ENCODE results near the gene CREBZF.
"Not testable (repeated sequence)": the region's sequence is repeated elsewhere in the genome, so short reads cannot be mapped to it uniquely, and the experiment has no call there.

Gene CREBZF

DNA sequence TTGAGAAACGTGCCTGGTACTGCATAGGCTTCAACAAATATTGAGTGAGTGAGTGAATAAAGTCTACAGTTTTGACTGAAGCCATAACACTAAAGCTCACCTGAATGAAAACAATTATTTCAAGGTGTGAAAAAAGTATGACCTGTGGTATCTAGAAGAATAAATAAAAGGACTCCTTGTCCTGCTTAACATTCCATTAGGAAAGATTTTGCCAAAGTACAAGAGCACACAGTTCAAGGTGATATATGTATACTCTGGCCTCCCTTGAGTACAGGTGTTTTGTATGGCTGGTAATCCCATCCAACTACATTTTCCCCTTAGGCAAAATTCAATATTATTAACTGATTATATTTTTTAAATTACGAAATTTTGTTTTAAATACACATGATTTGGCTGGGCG, 1.8 kb upstream of the CREBZF start:
- H3K27me3 ChIP-seq (ENCODE audit: control insufficient read depth in 1 of 2, insufficient read depth in 2 of 2, low read length in 2 of 2) = no peaks in the 10 kb centered on the region
- H3K36me3 ChIP-seq (ENCODE audit: insufficient read depth, low read length) = peaks cover 9% of the 10 kb centered on the region

DNA sequence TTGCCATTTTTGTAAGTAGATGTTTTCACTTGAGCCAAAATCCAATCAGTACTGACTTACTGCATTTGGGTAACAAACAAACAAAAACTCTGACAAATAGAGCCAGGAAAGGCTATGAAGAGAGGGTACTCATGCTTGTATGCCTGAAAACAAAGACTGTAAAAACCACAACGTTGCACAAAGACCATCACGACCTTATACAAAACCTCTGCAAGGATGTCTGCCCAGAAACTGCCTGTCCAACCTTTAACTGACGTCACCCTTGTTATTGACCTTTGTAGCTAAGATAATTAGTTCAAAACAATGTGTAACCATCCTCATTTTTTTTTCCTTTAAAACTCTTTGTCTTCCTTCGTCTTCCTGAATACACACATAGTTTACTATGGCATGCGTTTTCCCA, 804 bp upstream of the CREBZF start:
- Histone ChIP-seq H3K4me1 (ENCODE audit: insufficient read depth, low read length) (peaks cover 29% of the 10 kb centered on the region), H3K27ac (ENCODE audit: low read depth, low read length) (no peak overlapping the region), H3K4me3 (ENCODE audit: low read depth in 1 of 2, low read length in 2 of 2) (peak overlapping the region in 1 of 2 donors; percentile 82), H3K9ac (ENCODE audit: low read length) (no peak overlapping the region), H3K27me3 (ENCODE audit: control insufficient read depth in 1 of 2, insufficient read depth in 2 of 2, low read length in 2 of 2) (no peaks in the 10 kb centered on the region), H3K9me3 (ENCODE audit: low read length) (no peaks in the 10 kb centered on the region), H3K36me3 (ENCODE audit: insufficient read depth, low read length) (peaks cover 14% of the 10 kb centered on the region)

More for the DNA sequence above, 1.8 kb upstream of the CREBZF start:
- no peak overlapping the region for H3K4me3 ChIP-seq (ENCODE audit: low read depth in 1 of 2, low read length in 2 of 2)
- no peak overlapping the region for H3K27ac ChIP-seq (ENCODE audit: low read depth, low read length)
- no peaks in the 10 kb centered on the region for H3K9me3 ChIP-seq (ENCODE audit: low read length)
- H3K9ac ChIP-seq (ENCODE audit: low read length) = no peak overlapping the region
- peaks cover 20% of the 10 kb centered on the region for H3K4me1 ChIP-seq (ENCODE audit: insufficient read depth, low read length)

DNA sequence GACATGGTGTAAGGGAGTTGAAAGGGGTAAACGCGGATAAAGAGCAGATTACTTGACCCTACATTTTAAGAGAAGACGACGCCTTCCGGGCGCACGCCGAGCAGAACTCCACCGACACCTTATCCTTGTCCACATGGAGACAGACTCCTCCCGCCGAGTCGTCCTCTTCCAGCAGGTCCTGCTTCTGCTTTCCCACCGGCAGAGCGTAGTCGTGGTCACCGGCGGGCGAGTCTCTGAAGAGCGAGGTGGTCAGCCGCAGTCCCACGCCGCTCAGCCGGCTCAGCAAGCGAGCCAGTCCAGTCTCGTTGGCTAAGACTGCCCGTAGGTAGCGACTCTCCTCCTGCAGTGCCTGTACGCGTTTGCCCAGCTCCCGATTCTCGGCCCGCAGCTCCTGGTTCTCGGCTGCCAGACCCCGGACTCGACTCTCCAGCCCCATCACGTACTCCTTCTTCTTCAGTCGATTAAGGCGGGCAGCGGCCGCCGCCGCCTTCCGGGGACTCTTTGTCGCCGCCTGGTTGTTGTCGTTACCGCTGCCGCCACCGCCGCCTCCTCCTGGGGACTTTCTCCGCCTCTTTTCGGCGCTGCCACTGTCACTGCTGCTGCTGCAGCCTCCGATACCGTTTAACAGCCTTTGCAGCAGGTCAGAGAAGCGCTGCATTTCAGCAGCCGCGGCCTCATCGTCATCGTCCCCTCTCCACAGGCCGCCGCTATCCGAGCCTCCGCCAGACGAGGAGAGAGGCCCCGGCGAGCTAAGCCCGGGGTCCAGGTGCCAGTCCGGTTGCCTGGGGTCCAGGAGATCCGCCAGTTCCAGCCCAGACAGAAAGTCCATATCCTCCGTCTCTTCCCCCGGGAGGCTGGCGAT, 945 bp downstream of the CREBZF start:
- H3K4me1 ChIP-seq (ENCODE audit: insufficient read depth, low read length) = peaks cover 46% of the 10 kb centered on the region
- H3K27ac ChIP-seq (ENCODE audit: low read depth, low read length) = peak overlapping the region; percentile 93
- H3K36me3 ChIP-seq (ENCODE audit: insufficient read depth, low read length) = peaks cover 23% of the 10 kb centered on the region
- H3K27me3 ChIP-seq (ENCODE audit: control insufficient read depth in 1 of 2, insufficient read depth in 2 of 2, low read length in 2 of 2) = no peaks in the 10 kb centered on the region
- peak overlapping the region; percentile 77 to 82 for H3K4me3 ChIP-seq (ENCODE audit: low read depth in 1 of 2, low read length in 2 of 2)
- H3K9me3 ChIP-seq (ENCODE audit: low read length) = no peaks in the 10 kb centered on the region
- H3K9ac ChIP-seq (ENCODE audit: low read length) = peak overlapping the region; percentile 69

DNA sequence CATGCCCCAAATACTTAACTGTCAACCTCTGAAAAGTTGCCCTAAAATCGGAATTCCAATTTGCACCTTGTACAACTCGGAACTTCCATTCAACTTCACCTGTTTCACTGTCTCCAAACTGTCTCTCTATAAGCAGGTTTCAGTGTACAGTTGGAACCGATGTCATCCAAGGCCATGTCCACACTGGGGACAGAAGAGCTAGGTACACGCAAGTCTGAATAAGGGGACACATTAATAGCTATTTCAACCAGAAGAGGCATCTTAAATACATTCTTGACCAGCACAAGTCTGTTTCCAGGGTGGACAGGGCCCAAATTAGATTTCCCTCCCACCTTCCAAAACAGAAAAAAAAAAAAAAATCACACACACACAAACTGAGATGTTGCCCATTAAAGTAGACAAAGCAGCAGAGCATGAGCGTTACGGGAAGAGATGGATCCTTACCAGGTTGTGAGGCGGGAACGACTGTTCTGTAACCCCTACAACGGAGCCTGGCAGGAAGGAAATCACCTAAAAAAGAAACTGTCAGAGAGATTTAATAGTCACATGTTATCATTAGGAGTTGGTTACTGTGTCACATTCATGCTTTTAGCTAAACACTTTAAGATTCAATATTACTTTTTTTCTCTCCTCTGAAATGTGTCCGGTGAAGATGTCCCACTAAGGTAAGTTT, 1.7 kb downstream of the CREBZF start:
- no peaks in the 10 kb centered on the region for H3K27me3 ChIP-seq (ENCODE audit: control insufficient read depth in 1 of 2, insufficient read depth in 2 of 2, low read length in 2 of 2)
- H3K9me3 ChIP-seq (ENCODE audit: low read length) = no peaks in the 10 kb centered on the region
- H3K27ac ChIP-seq (ENCODE audit: low read depth, low read length) = peak overlapping the region; percentile 93
- H3K36me3 ChIP-seq (ENCODE audit: insufficient read depth, low read length) = peaks cover 23% of the 10 kb centered on the region
- peak overlapping the region; percentile 77 to 82 for H3K4me3 ChIP-seq (ENCODE audit: low read depth in 1 of 2, low read length in 2 of 2)
- H3K9ac ChIP-seq (ENCODE audit: low read length) = peak overlapping the region; percentile 69
- H3K4me1 ChIP-seq (ENCODE audit: insufficient read depth, low read length) = peaks cover 53% of the 10 kb centered on the region

DNA sequence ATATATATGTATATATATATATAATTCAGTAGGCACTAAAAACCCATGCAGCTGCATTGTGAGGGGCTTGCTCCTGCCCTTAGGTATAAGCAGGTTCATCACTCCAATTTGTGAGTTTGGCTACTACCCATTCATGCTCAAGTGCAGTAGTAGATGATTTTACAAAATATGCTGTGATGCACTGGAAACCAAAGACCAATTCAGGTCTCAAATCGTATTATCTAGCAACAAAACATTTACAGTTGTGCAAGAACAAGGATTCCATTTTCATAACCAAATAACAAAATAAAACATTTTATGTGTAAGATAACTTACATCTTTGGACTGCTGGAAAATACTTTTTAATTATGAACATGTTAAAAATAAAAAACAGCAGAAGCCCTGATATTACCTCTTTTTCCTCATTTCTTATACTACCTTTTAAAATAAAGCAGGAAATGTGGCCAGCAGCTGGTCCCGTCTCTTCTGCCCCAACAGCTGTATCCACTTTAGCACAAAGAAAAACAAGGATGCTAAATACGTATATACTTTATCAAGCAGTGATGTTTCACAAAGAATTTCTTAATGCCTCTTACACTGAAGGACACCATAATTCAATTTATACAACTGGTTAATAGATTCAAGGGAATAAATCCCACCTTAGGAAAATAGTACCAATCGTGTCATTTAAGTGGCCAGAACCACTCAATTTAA, 2.8 kb downstream of the CREBZF start:
- Histone ChIP-seq H3K36me3 (ENCODE audit: insufficient read depth, low read length) (peaks cover 29% of the 10 kb centered on the region), H3K4me3 (ENCODE audit: low read depth in 1 of 2, low read length in 2 of 2) (peak overlapping the region in 1 of 2 donors; percentile 32), H3K9me3 (ENCODE audit: low read length) (no peaks in the 10 kb centered on the region), H3K9ac (ENCODE audit: low read length) (peak overlapping the region; percentile 39), H3K27me3 (ENCODE audit: control insufficient read depth in 1 of 2, insufficient read depth in 2 of 2, low read length in 2 of 2) (no peaks in the 10 kb centered on the region), H3K27ac (ENCODE audit: low read depth, low read length) (no peak overlapping the region), H3K4me1 (ENCODE audit: insufficient read depth, low read length) (peaks cover 60% of the 10 kb centered on the region)

DNA sequence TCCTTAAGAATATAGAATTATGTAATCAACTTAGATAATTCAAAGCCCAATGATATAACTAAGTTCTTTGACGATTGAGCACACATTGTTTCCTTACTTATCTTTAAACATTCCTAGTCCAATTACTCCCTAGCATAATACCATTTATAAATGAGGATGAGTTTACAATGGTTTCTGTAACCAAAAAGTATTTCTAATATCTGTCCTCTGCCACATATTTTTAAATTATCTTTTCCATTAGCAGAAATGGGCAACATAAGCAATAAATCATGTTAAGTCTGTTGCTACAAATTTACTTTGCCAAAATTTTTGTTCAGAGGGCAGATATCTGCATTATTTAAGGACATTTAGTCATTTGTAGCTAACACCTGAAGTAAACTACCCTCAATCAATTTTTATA, 6.7 kb downstream of the CREBZF start:
- Histone ChIP-seq H3K4me3 (ENCODE audit: low read depth in 1 of 2, low read length in 2 of 2) (no peak overlapping the region), H3K27ac (ENCODE audit: low read depth, low read length) (no peak overlapping the region), H3K9me3 (ENCODE audit: low read length) (no peaks in the 10 kb centered on the region), H3K27me3 (ENCODE audit: control insufficient read depth in 1 of 2, insufficient read depth in 2 of 2, low read length in 2 of 2) (no peaks in the 10 kb centered on the region), H3K9ac (ENCODE audit: low read length) (no peak overlapping the region), H3K4me1 (ENCODE audit: insufficient read depth, low read length) (peaks cover 51% of the 10 kb centered on the region), H3K36me3 (ENCODE audit: insufficient read depth, low read length) (peaks cover 34% of the 10 kb centered on the region)

DNA sequence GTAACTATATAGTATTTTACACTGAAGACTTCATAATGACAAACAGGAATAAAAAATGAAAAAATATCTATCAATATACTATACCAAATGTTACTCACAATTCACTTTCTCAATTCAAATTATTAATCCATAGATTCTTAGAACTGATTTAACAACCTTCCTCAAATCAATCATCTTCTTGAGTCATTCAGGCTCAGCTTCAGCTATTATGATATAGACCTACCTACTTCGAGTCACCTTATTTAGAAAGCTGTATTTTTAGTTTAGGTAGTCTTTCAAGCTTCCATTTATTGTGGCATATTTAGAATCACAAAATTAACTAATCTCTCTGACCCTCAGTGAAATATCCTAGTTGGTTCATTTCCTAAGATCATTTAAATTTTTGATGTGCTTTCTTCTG, 8.2 kb downstream of the CREBZF start:
- H3K4me1 ChIP-seq (ENCODE audit: insufficient read depth, low read length) = peaks cover 40% of the 10 kb centered on the region
- H3K9ac ChIP-seq (ENCODE audit: low read length) = no peak overlapping the region
- peaks cover 29% of the 10 kb centered on the region for H3K36me3 ChIP-seq (ENCODE audit: insufficient read depth, low read length)
- no peak overlapping the region for H3K27ac ChIP-seq (ENCODE audit: low read depth, low read length)
- H3K4me3 ChIP-seq (ENCODE audit: low read depth in 1 of 2, low read length in 2 of 2) = no peak overlapping the region
- H3K27me3 ChIP-seq (ENCODE audit: control insufficient read depth in 1 of 2, insufficient read depth in 2 of 2, low read length in 2 of 2) = no peaks in the 10 kb centered on the region
- H3K9me3 ChIP-seq (ENCODE audit: low read length) = no peaks in the 10 kb centered on the region

DNA sequence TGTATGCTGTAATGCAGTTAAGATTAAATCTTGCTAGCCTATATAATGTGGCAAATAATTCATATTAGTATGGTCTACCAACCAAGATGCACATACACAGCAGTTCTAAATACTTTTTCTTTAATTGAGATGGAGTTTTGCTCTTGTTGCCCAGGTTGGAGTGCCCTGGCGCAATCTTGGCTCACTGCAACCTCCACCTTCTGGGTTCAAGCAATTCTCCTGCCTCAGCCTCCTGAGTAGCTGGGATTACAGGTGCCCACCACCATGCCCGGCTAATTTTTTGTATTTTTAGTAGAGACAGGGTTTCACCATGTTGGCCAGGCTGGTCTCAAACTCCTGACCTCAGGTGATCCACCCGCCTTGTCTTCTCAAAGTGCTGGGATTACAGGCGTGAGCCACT, 10.6 kb downstream of the CREBZF start:
- peaks cover 21% of the 10 kb centered on the region for H3K4me1 ChIP-seq (ENCODE audit: insufficient read depth, low read length)
- not testable (repeated sequence) for H3K9me3 ChIP-seq (ENCODE audit: low read length); H3K4me3 ChIP-seq (ENCODE audit: low read depth in 1 of 2, low read length in 2 of 2); H3K27ac ChIP-seq (ENCODE audit: low read depth, low read length); H3K27me3 ChIP-seq (ENCODE audit: control insufficient read depth in 1 of 2, insufficient read depth in 2 of 2, low read length in 2 of 2); H3K9ac ChIP-seq (ENCODE audit: low read length)
- peaks cover 22% of the 10 kb centered on the region for H3K36me3 ChIP-seq (ENCODE audit: insufficient read depth, low read length)

DNA sequence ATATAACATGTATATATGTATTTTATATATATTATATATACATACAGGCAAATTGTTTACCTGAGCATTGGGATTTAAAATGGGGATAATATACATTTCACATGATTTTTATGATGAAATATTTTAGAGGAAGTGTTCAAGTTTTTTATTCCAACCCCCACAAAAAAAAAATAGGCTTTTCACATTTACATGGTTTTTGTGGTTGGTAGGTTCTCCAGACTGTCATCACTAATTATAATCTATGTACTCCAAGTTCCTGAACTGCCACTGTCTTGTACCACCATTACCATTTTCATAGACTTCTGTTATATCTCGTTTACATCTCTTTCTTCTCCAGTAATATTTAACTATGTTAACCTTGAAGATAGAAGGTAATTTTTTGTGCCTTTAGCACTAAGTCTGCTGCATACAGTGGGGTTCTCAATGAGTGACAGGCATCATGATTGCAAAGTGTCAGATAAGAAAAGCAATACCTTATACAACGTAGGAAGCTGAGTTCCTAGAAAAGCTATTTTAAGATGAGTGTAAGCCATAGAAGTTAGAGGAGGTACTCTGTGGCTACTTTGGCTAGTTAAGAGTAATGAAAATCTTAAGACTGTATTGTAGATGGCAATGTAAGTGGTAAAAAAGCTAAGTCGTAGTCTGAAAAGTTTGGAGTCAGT, 12.0 kb downstream of the CREBZF start:
- no peaks in the 10 kb centered on the region for H3K9me3 ChIP-seq (ENCODE audit: low read length)
- no peak overlapping the region for H3K9ac ChIP-seq (ENCODE audit: low read length)
- H3K36me3 ChIP-seq (ENCODE audit: insufficient read depth, low read length) = peaks cover 22% of the 10 kb centered on the region
- no peaks in the 10 kb centered on the region for H3K27me3 ChIP-seq (ENCODE audit: control insufficient read depth in 1 of 2, insufficient read depth in 2 of 2, low read length in 2 of 2)
- H3K4me3 ChIP-seq (ENCODE audit: low read depth in 1 of 2, low read length in 2 of 2) = no peak overlapping the region
- H3K4me1 ChIP-seq (ENCODE audit: insufficient read depth, low read length) = peaks cover 18% of the 10 kb centered on the region
- H3K27ac ChIP-seq (ENCODE audit: low read depth, low read length) = no peak overlapping the region

DNA sequence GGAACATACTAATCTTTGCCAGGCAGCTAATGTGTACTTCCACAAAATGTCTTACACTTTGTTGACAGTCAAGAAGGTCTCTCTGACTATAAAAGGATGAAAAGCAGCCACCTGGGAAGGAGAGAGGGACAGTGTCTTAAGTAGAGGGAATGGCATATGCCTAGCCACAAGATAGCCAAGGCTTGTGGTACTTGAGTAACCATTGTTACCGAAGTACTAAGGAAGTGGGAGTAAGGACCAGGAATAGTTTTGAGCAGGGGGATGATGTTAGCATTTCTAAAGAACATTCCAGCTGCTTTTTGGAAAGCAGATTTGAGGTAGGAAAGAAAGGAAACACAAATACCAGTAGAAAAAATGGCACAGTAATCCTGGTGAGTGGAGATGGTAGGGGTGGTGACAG, 13.8 kb downstream of the CREBZF start:
- no peak overlapping the region for H3K9ac ChIP-seq (ENCODE audit: low read length)
- H3K9me3 ChIP-seq (ENCODE audit: low read length) = no peaks in the 10 kb centered on the region
- H3K27ac ChIP-seq (ENCODE audit: low read depth, low read length) = no peak overlapping the region
- peaks cover 15% of the 10 kb centered on the region for H3K36me3 ChIP-seq (ENCODE audit: insufficient read depth, low read length)
- H3K27me3 ChIP-seq (ENCODE audit: control insufficient read depth in 1 of 2, insufficient read depth in 2 of 2, low read length in 2 of 2) = no peaks in the 10 kb centered on the region
- H3K4me1 ChIP-seq (ENCODE audit: insufficient read depth, low read length) = peaks cover 21% of the 10 kb centered on the region
- no peak overlapping the region for H3K4me3 ChIP-seq (ENCODE audit: low read depth in 1 of 2, low read length in 2 of 2)

Measured in muscle layer of colon (tissue), 2 donors.